Ishikawa (cell line): ENCODE measurements around the gene IL1RAPL1.

Experiments
- CEBPB ChIP-seq: IDR thresholded peaks from 2 replicates; pipeline ENCODE4 v1.6.1; 2012
- CREB1 ChIP-seq: IDR thresholded peaks from 2 replicates; pipeline ENCODE4 v1.6.1; 2012; ENCODE audit warnings: low read depth
- EGR1 ChIP-seq: IDR thresholded peaks from 2 replicates; pipeline ENCODE4 v1.6.1; 2012
- EP300 ChIP-seq: IDR thresholded peaks from 2 replicates; pipeline ENCODE4 v1.6.1; 2012; ENCODE audit warnings: borderline replicate concordance
- FOXM1 ChIP-seq: IDR thresholded peaks from 2 replicates; pipeline ENCODE4 v1.6.1; 2012; ENCODE audit warnings: low read depth, borderline replicate concordance
- MAX ChIP-seq: IDR thresholded peaks from 2 replicates; pipeline ENCODE4 v1.6.1; 2012
- NFIC ChIP-seq: IDR thresholded peaks from 2 replicates; pipeline ENCODE4 v1.6.1; 2012
- RAD21 ChIP-seq: IDR thresholded peaks from 2 replicates; pipeline ENCODE4 v1.6.1; 2012; ENCODE audit warnings: low read depth
- REST ChIP-seq: IDR thresholded peaks from 2 replicates; pipeline ENCODE4 v1.6.1; 2012; ENCODE audit warnings: low read depth, mild to moderate bottlenecking
- TAF1 ChIP-seq: IDR thresholded peaks from 2 replicates; pipeline ENCODE4 v1.6.1; 2012; ENCODE audit warnings: low read depth, mild to moderate bottlenecking
- TCF12 ChIP-seq: IDR thresholded peaks from 2 replicates; pipeline ENCODE4 v1.6.1; 2012; ENCODE audit warnings: low read depth
- TEAD4 ChIP-seq: IDR thresholded peaks from 2 replicates; pipeline ENCODE4 v1.6.1; 2012
- USF1 ChIP-seq: IDR thresholded peaks from 2 replicates; pipeline ENCODE4 v1.6.1; 2012
- YY1 ChIP-seq: IDR thresholded peaks from 2 replicates; pipeline ENCODE4 v1.6.1; 2012; ENCODE audit warnings: low read depth
- ZBTB7A ChIP-seq: IDR thresholded peaks from 2 replicates; pipeline ENCODE4 v1.6.1; 2012; ENCODE audit warnings: low read depth

The IL1RAPL1 gene

GRCh38 chrX:28888416-28888815, 301.2 kb downstream of the IL1RAPL1 start:
- TF ChIP-seq TAF1 (no peak), CREB1 (no peak), EGR1 (no peak), ZBTB7A (no peak), USF1 (no peak), NFIC (no peak), TEAD4 (no peak), CEBPB (no peak), TCF12 (no peak), YY1 (no peak), RAD21 (no peak), MAX (no peak), REST (no peak), EP300 (no peak), FOXM1 (no peak)

- TF ChIP-seq CREB1 = no peak
- TF ChIP-seq YY1 = no peak
- no peak for TF ChIP-seq TAF1
- no peak for TF ChIP-seq ZBTB7A
- TF ChIP-seq CEBPB = no peak
- TF ChIP-seq NFIC = no peak
- TF ChIP-seq EGR1 = no peak
- no peak for TF ChIP-seq EP300
- TF ChIP-seq TEAD4 = no peak
- TF ChIP-seq REST = no peak
- no peak for TF ChIP-seq TCF12
Observed at GRCh38 chrX:28889591-28890090, 302.4 kb downstream of the IL1RAPL1 start.

GRCh38 chrX:28901637-28902036, 314.4 kb downstream of the IL1RAPL1 start:
- TF ChIP-seq YY1 (no peak), REST (no peak), RAD21 (no peak), USF1 (no peak), CREB1 (no peak), NFIC (no peak), MAX (no peak), CEBPB (no peak), TCF12 (no peak), EP300 (no peak), FOXM1 (no peak), TEAD4 (no peak), ZBTB7A (no peak), EGR1 (no peak), TAF1 (no peak)

- TF ChIP-seq ZBTB7A = no peak
- no peak for TF ChIP-seq YY1
- no peak for TF ChIP-seq EGR1
- no peak for TF ChIP-seq CEBPB
- TF ChIP-seq FOXM1 = no peak
- no peak for TF ChIP-seq CREB1
- TF ChIP-seq TAF1 = no peak
- TF ChIP-seq MAX = no peak
- TF ChIP-seq USF1 = no peak
- TF ChIP-seq RAD21 = no peak
- no peak for TF ChIP-seq EP300
- TF ChIP-seq TCF12 = no peak
- no peak for TF ChIP-seq REST
- no peak for TF ChIP-seq TEAD4
- no peak for TF ChIP-seq NFIC
Observed at GRCh38 chrX:28910487-28910886, 323.2 kb downstream of the IL1RAPL1 start.
